CD14-positive monocyte (primary cell): ENCODE results near the gene CDX2. TPM values are rescaled to one million over a fixed set of nuclear protein-coding genes. Genes with fewer than 3 reads are reported as not detected.

ENCODE experiments used
- DNase-seq, 3 donors: peaks; one replicate each; pipeline ENCODE4 v3.0.0-alpha.2; 2011 to 2022
- H2AFZ ChIP-seq: 2 replicates; pipeline ENCODE4 v1.6.0; 2012; ENCODE audit warnings: mild to moderate bottlenecking, low read depth, low read length, inconsistent platforms; ENCODE audit not compliant: insufficient read depth, poor library complexity, severe bottlenecking
- H3K27ac ChIP-seq, 2 donors: 1 replicate in 1 of 2; 2 replicates in 1 of 2; pipeline ENCODE4 v1.5.1; 2012 to 2013; ENCODE audit warnings: low read length in 2 of 2, control low read depth in 1 of 2, inconsistent platforms in 1 of 2, low read depth in 1 of 2, mild to moderate bottlenecking in 1 of 2
- H3K27me3 ChIP-seq, 2 donors: one replicate each; pipeline versions ENCODE4 v1.6.0 to v1.6.1; 2011 to 2013; ENCODE audit warnings: low read length in 2 of 2; ENCODE audit not compliant: control insufficient read depth in 2 of 2, insufficient read depth in 2 of 2
- H3K36me3 ChIP-seq, 2 donors: replicated peaks in 1 of 2; 1 replicate in 1 of 2; 2 replicates in 1 of 2; pipeline versions ENCODE4 v1.5.1 to v1.6.1; 2012 to 2013; ENCODE audit warnings: low read length in 2 of 2, control low read depth in 1 of 2, inconsistent platforms in 1 of 2, mild to moderate bottlenecking in 1 of 2; ENCODE audit not compliant: insufficient read depth in 2 of 2, control insufficient read depth in 1 of 2
- H3K4me1 ChIP-seq, 2 donors: 1 replicate in 1 of 2; 2 replicates in 1 of 2; pipeline versions ENCODE4 v1.5.1 to v1.6.1; 2012 to 2013; ENCODE audit warnings: low read length in 2 of 2, control low read depth in 1 of 2, inconsistent platforms in 1 of 2, mild to moderate bottlenecking in 1 of 2, moderate library complexity in 1 of 2; ENCODE audit not compliant: insufficient read depth in 2 of 2, control insufficient read depth in 1 of 2
- H3K4me2 ChIP-seq: replicated peaks from 2 replicates; pipeline ENCODE3; 2012; ENCODE audit warnings: low read length, moderate library complexity, mild to moderate bottlenecking; ENCODE audit not compliant: poor library complexity, severe bottlenecking; ENCODE audit errors: extremely low read depth
- H3K4me3 ChIP-seq, 3 experiments: fragments of 200-600 bp in 1 of 3; sonication (generic) in 1 of 3; replicated peaks in 1 of 3; 1 replicate in 2 of 3; 2 replicates in 1 of 3; pipeline ENCODE4 v1.5.1; 2011 to 2013; ENCODE audit warnings: low read length in 3 of 3, mild to moderate bottlenecking in 3 of 3, control low read depth in 2 of 3, low read depth in 2 of 3, inconsistent platforms in 1 of 3, moderate library complexity in 1 of 3
- H3K79me2 ChIP-seq: 2 replicates; pipeline ENCODE4 v1.6.0; 2012; ENCODE audit warnings: mild to moderate bottlenecking, control low read depth, inconsistent platforms, low read length, moderate library complexity; ENCODE audit not compliant: insufficient read depth
- H3K9ac ChIP-seq: 2 replicates; pipeline ENCODE4 v1.6.0; 2017; ENCODE audit warnings: low read length, mild to moderate bottlenecking; ENCODE audit not compliant: insufficient read depth, poor library complexity, severe bottlenecking
- H3K9me3 ChIP-seq, 2 donors: replicated peaks in 1 of 2; 1 replicate in 1 of 2; 2 replicates in 1 of 2; pipeline versions ENCODE4 v1.5.1 to v1.6.1; 2012 to 2013; ENCODE audit warnings: low read length in 2 of 2, control low read depth in 1 of 2; ENCODE audit not compliant: control insufficient read depth in 1 of 2, insufficient read depth in 1 of 2
- H4K20me1 ChIP-seq: 2 replicates; pipeline ENCODE4 v1.6.0; 2012; ENCODE audit warnings: mild to moderate bottlenecking, low read length, control low read depth, moderate library complexity; ENCODE audit not compliant: insufficient read depth
- H3K27ac Mint-ChIP-seq, 7 donors: one replicate each; pipeline ENCODE4 v1.8.0; 2020; ENCODE audit warnings: mild to moderate bottlenecking in 7 of 7, mixed read lengths in 7 of 7, moderate library complexity in 6 of 7, inconsistent platforms in 2 of 7
- H3K27me3 Mint-ChIP-seq, 3 donors: one replicate each; pipeline ENCODE4 v1.8.0; 2021 to 2022; ENCODE audit warnings: low read depth in 3 of 3, mild to moderate bottlenecking in 3 of 3, mixed read lengths in 3 of 3, moderate library complexity in 3 of 3, inconsistent platforms in 1 of 3
- H3K36me3 Mint-ChIP-seq, 2 donors: one replicate each; pipeline ENCODE4 v1.8.0; 2020; ENCODE audit warnings: mixed read lengths in 2 of 2, inconsistent platforms in 1 of 2, mild to moderate bottlenecking in 1 of 2
- H3K4me1 Mint-ChIP-seq: one replicate; pipeline ENCODE4 v1.8.0; 2020; ENCODE audit warnings: mild to moderate bottlenecking, mixed read lengths
- H3K4me3 Mint-ChIP-seq, 2 donors: one replicate each; pipeline ENCODE4 v1.8.0; 2020; ENCODE audit warnings: mild to moderate bottlenecking in 2 of 2, mixed read lengths in 2 of 2, moderate library complexity in 1 of 2
- H3K9me3 Mint-ChIP-seq, 7 donors: one replicate each; pipeline ENCODE4 v1.8.0; 2020 to 2022; ENCODE audit warnings: mixed read lengths in 7 of 7, mild to moderate bottlenecking in 6 of 7, moderate library complexity in 6 of 7, inconsistent platforms in 2 of 7
- CTCF ChIP-seq: fragments of 200-600 bp; IDR thresholded peaks from one replicate; pipeline ENCODE4 v1.8.0; 2022; ENCODE audit warnings: antibody characterized with exemption, mild to moderate bottlenecking
- WGBS: methylation state at CpG from one replicate; pipeline ENCODE4 v1.1.5; 2013; ENCODE audit warnings: missing lambda C conversion rate; ENCODE audit not compliant: insufficient coverage; 5-methylcytosine and 5-hydroxymethylcytosine counted together
- intact Hi-C, 2 donors: fragments of 100-400 bp; cut with micrococcal nuclease; formaldehyde crosslinking; loops; one replicate each; pipeline versions ENCODE4 v1.15.0 to v1.15.1; 2023
- polyA plus RNA-seq, 3 donors: library from polyadenylated mRNA; depleted of rRNA in 1 of 3; unstranded in 2 of 3; stranded (reverse) in 1 of 3; fragments of 300-500 nt in 2 of 3; fragments of >200 nt in 1 of 3; fragmentation: Illumina TruSeq in 2 of 3; gene quantifications; 1 replicate in 2 of 3; 2 replicates in 1 of 3; pipeline ENCODE4 v1.2.3, GENCODE V29; 2012 to 2021

Gene CDX2
- polyA plus RNA-seq, 3 donors = not detected

GRCh38 chr13:27918918-27919658 lies 50.0 kb downstream of the CDX2 start:
- Histone ChIP-seq H3K79me2 (no peaks in the 10 kb centered on the region), H3K9ac (no peak overlapping the region), H3K4me3 (no peak overlapping the region), H3K36me3 (no peaks in the 10 kb centered on the region), H3K4me1 (peaks cover 22 to 27% of the 10 kb centered on the region in 2 donors), H3K4me2 (no peak overlapping the region), H2AFZ (peak overlapping the region; percentile 59), H3K27ac (no peak overlapping the region), H4K20me1 (no peaks in the 10 kb centered on the region), H3K9me3 (peaks cover 0 to 45% of the 10 kb centered on the region in 2 donors), H3K27me3 (peaks cover 86 to 95% of the 10 kb centered on the region in 2 donors)
- H3K27ac Mint-ChIP-seq = no peak overlapping the region
- peaks cover 4 to 5% of the 10 kb centered on the region in 2 donors for H3K36me3 Mint-ChIP-seq
- H3K4me1 Mint-ChIP-seq = peaks cover 24% of the 10 kb centered on the region
- no peak for TF ChIP-seq CTCF
- 13% methylated on average over 15 of the region's 23 CpGs for WGBS
- no peak for DNase-seq
- H3K9me3 Mint-ChIP-seq = peaks cover 0 to 28% (median 13%) of the 10 kb centered on the region in 7 donors
- peak overlapping the region in 1 of 2 donors; percentile 77 for H3K4me3 Mint-ChIP-seq
- intact Hi-C loops = no loop called here
- H3K27me3 Mint-ChIP-seq = peaks cover 93 to 100% (median 96%) of the 10 kb centered on the region in 3 donors

GRCh38 chr13:27918041-27918917 lies 50.8 kb downstream of the CDX2 start:
- H3K9me3 ChIP-seq = peaks cover 0 to 39% of the 10 kb centered on the region in 2 donors
- no peak overlapping the region for H3K4me3 ChIP-seq
- H3K4me2 ChIP-seq = no peak overlapping the region
- DNase-seq = no peak
- H3K27ac ChIP-seq = no peak overlapping the region
- Mint-ChIP-seq H3K36me3 (peaks cover 4 to 5% of the 10 kb centered on the region in 2 donors), H3K27ac (no peak overlapping the region), H3K4me1 (peaks cover 24% of the 10 kb centered on the region), H3K9me3 (peaks cover 0 to 28% (median 13%) of the 10 kb centered on the region in 7 donors), H3K4me3 (peak overlapping the region in 1 of 2 donors; percentile 77), H3K27me3 (peaks cover 92 to 97% (median 96%) of the 10 kb centered on the region in 3 donors)
- intact Hi-C loops = no loop called here
- H3K36me3 ChIP-seq = no peaks in the 10 kb centered on the region
- H2AFZ ChIP-seq = no peak overlapping the region
- no peak for TF ChIP-seq CTCF
- WGBS = 10% methylated on average over 42 of the region's 46 CpGs
- H3K79me2 ChIP-seq = no peaks in the 10 kb centered on the region
- H3K9ac ChIP-seq = no peak overlapping the region
- H4K20me1 ChIP-seq = no peaks in the 10 kb centered on the region
- peaks cover 87 to 95% of the 10 kb centered on the region in 2 donors for H3K27me3 ChIP-seq
- peaks cover 22 to 27% of the 10 kb centered on the region in 2 donors for H3K4me1 ChIP-seq
